ENCODE data around the gene TYK2.

GRCh38 chr19:10321874-10322835 is 58.2 kb downstream of the TYK2 start:
- no peak for TF ChIP-seq POLR2A (IDR thresholded peaks at IDR 0.05)
- TF ChIP-seq, protein P1, sequence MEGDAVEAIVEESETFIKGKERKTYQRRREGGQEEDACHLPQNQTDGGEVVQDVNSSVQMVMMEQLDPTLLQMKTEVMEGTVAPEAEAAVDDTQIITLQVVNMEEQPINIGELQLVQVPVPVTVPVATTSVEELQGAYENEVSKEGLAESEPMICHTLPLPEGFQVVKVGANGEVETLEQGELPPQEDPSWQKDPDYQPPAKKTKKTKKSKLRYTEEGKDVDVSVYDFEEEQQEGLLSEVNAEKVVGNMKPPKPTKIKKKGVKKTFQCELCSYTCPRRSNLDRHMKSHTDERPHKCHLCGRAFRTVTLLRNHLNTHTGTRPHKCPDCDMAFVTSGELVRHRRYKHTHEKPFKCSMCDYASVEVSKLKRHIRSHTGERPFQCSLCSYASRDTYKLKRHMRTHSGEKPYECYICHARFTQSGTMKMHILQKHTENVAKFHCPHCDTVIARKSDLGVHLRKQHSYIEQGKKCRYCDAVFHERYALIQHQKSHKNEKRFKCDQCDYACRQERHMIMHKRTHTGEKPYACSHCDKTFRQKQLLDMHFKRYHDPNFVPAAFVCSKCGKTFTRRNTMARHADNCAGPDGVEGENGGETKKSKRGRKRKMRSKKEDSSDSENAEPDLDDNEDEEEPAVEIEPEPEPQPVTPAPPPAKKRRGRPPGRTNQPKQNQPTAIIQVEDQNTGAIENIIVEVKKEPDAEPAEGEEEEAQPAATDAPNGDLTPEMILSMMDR (IDR thresholded peaks at IDR 0.05), result no peak
